GM19043 (cell line): ENCODE results near the gene STK39.
"Not testable (repeated sequence)": the region's sequence is repeated elsewhere in the genome, so short reads cannot be mapped to it uniquely, and the experiment has no call there.

Source experiments
- ATAC-seq: cut with Tn5 transposase; IDR thresholded peaks from one replicate; pipeline ENCODE4 v1.9.1; 2021; ENCODE audit warnings: low read depth; ENCODE audit not compliant: unreplicated experiment

STK39 gene

GRCh38 chr2:168143813-168144212, 103.6 kb downstream of the STK39 start:
- ATAC-seq: no peak

GRCh38 chr2:168140892-168141291, 106.5 kb downstream of the STK39 start:
- no peak for ATAC-seq

GRCh38 chr2:168139852-168140251, 107.5 kb downstream of the STK39 start:
- no peak for ATAC-seq

DNA sequence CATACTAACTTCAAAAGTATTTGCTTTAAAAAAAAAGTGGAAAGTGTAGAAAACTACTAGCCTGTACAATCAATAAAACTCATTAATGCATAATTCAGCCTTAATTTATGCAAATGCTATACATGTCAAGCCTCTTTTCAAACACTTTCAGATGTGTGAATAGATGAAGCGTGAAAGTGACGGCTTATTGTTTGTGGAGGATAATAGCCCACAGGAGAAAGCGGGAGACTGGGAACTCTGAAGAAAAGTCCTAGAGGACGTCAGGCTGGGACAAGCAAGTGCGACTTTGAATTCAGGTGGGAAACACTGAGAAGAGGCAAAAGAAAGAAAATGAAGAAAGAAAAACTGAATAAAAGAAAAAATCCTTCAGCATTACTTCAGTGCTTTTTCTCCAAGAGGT, 108.5 kb downstream of the STK39 start:
- no peak for ATAC-seq

DNA sequence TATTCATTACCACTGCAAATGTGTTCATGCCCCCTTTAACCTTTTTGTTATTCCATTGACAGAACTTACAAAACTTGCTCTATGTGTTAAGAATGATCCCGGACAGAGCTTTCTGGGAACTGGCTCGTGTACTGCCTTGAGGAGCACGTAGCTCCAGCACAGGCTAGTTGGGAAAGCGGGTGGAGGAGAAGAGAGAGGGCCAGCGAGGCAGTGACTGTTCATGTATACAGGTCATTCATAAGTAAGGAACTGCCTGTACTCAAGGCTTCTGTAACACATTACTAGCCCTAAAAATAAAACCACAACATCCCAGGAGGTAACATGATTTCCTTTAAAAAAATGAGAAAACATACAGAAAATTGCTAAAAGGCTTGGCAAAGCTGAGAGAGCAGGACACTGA, 109.0 kb downstream of the STK39 start:
- no peak for ATAC-seq

DNA sequence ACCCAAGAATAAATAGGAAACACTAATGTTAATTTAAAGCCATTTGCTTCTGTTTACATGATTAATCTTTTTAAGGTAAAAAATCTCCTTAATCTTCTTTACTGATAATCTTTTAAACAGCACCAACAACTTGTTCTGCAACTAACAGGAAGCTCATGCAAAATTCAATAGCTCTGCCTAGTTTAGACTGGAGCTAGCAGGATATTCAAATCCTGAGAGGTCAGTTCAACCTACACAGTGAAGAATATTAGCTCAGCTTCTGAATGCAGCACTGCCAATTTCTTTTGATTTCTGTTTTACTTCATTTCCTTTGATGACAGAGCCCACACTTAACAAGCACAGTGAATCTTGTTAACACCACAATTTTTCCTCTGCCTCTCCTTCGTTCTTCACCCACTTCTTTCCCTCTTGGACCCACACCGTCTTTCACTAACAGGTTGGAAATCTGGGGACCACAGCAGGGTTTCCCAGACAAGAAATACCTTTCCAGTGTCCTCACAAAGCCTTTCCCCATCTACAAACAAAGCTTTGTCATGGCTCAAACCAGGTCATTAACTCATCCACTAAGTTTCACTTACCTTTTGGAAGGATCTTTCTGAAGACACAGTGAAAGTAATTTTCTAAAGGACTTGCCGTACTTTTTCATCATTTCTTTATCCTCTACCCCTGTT, 109.8 kb downstream of the STK39 start:
- ATAC-seq: no peak

- peak; percentile 52 for ATAC-seq
These were observed 110.9 kb downstream of the STK39 start for GRCh38 chr2:168136392-168136977.

DNA sequence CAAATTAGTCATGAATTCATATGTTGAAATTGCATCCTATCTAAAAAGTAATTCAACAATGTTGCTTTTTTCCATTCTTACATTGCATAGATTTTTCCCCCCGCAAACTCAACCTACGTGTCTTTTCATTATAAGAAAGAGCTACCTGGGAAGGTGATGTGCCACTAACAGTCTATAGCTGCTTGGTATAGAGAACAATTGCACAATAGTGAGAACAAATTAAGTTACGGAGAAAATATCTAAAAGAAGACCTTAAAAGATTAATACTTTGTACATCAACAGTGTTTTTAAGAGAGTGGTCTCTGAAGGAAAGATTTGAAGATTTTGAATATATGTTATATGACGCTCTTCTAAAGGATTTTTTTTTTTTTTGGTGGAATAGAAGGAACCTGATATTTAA, 111.8 kb downstream of the STK39 start:
- ATAC-seq: no peak

- ATAC-seq: no peak
These were observed 112.3 kb downstream of the STK39 start for GRCh38 chr2:168135121-168135520.

DNA sequence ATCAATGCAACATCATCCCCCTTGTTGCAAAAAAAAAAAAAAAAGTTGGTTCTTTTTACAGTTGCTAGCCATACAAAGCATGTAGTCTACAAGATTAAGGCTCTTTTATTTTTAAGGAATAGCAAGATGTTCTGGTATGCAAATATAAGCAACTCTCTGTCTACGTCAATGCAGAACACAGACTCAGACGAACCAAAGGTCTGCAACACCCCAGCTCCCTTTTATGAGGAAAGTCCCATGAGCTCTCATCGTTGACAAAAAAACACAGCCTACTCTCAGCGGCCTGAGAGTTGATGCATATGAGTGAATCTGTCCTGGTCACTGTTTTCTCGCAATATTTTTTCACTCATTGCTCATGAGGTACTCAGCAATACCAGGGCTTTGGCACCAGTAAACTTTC, 112.9 kb downstream of the STK39 start:
- ATAC-seq: no peak

DNA sequence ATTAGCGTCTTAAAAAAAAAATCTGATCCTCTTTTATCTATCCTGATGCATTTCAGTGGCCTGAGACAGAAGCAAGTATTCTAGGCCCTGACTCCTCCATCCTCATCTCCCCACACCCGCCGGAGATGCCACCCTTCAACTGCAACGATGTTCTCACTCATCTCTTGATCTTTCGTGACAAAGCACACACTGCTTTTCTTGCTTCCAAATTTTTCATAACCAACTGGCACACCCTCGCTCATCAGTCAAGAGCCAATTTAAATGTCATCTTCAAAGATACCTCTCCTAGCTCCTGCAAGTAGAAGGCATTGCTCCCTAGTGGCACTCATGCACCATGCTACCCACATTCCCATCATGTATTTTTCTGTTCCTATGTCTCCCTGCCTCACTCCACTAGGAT, 115.0 kb downstream of the STK39 start:
- ATAC-seq: no peak

DNA sequence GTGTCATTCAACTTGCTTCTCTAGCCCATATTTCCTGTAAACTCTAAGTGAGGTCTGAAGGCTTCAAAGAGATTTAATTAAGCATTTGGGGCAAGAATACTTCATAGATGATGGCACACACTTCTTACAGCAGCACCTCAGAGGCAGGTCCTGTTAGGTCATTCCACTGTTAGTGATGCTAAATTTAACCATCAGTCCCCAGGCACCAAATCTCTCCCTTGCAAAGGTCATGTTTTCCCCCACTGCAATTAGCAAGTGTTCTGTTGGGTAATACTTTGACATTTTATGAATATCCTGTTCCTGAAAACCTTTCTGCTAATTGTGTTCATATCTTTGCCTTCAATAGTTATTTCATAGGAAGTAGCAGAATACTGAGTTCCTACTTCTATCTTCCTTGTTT, 117.0 kb downstream of the STK39 start:
- ATAC-seq: no peak

DNA sequence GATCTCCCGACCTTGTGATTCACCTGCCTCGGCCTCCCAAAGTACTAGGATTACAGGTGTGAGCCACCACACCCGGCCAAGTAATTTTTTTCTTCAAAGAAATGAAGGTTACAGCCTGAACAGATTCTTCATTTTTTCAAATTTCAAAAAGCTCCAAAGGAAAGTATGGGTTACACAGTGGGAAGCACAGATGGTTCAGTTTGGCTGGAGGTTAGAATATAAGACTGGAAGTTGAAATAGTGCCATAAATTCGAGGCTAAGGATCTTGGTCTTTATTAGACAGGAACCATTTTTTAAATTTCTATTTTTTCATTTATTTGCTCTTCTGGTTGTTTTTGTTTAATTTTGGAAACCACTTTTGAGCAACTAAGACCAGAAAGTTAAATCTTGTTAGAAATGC, 120.0 kb downstream of the STK39 start:
- no peak for ATAC-seq

GRCh38 chr2:168122210-168122609, 125.2 kb downstream of the STK39 start:
- not testable (repeated sequence) for ATAC-seq

- ATAC-seq: no peak
These were observed 126.7 kb downstream of the STK39 start for GRCh38 chr2:168120730-168121129.

DNA sequence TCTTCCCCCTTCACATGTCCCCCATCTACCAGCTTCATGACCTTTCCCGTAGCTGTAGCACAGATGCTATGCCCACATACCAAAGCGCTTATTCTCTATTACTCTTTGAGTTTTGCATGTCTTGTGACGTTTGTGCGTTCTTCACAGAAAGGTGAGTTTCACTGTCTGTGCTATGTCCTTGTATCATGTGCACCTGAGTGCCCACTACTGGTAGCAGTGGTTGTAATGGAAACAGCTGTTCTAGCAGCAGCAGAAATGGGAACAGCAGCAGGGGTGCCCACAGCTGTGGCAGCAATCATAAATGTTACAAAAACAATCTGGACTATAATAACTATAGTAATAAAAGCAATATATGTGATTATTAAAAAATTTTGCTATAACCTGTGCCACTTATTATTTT, 127.1 kb downstream of the STK39 start:
- ATAC-seq: no peak

DNA sequence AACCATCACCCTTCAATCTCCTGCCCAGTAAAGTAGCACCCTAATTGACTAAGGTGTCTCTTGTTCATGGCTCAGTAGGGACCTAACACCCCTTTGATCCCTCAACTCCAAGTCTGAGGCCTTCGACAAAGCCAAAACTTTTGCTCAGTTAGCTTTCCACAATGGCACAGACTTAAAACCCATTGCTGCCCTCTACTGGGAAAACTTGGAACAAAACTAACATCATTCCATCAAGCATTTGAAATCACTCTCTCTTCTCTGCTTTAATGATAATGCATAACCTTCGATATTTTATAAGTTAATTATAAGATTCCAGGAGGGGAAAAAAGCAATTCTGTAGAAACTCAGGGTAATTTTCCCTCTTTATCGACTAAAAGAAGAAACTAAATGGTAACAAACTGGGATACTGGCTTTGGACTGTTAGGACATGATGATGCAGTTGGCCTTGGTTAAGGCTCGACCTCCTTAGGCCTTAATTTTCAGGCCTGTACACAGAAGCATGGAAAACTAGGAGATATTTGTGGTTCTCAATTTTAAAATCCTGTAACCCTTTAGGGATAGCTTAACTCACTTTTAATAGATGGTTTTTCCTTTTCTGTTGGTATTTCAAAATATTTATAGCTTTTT, 127.8 kb downstream of the STK39 start:
- ATAC-seq: peak; percentile 55

GRCh38 chr2:168118733-168119514, 128.5 kb downstream of the STK39 start:
- ATAC-seq: peak; percentile 75

- no peak for ATAC-seq
These were observed 130.9 kb downstream of the STK39 start for GRCh38 chr2:168116448-168116847.

- no peak for ATAC-seq
These were observed 132.8 kb downstream of the STK39 start for GRCh38 chr2:168114619-168115018.

DNA sequence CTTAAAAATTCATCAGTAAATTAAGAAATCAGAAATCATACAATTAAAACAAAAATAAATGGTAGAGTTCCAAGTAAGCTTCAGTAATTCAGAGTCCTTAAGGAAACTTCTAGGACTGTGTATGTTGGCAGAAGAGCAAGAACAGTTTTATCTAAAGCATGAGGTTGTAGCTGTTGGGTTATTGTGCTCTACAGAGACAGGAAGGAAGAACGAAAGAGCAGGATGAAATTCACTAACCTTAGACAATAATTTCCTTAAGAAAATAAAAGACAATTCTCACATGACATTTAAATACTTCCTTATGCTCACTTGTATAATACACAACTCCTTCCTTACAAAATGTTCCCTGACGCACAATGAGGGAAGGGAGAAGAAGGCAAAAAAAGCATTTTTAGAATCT, 133.4 kb downstream of the STK39 start:
- no peak for ATAC-seq
